Measurements from ENCODE around the gene SCUBE1.

- TF ChIP-seq POLR2A (IDR thresholded peaks at IDR 0.05) (no peak), CTCF (IDR thresholded peaks at IDR 0.05) (no peak), EP300 (IDR thresholded peaks at IDR 0.05) (no peak), POLR2AphosphoS5 (IDR thresholded peaks at IDR 0.05) (peak in 1 of 3 donors; percentile 13)
These were observed 34.9 kb upstream of the SCUBE1 start for GRCh38 chr22:43377896-43378704.
